Limb (tissue), 2 donors: ENCODE data around the gene RAVER2.
"Not testable (repeated sequence)": the region's sequence is repeated elsewhere in the genome, so short reads cannot be mapped to it uniquely, and the experiment has no call there.

Experiments
- DNase-seq, 2 donors: peaks; one replicate each; pipeline ENCODE4 v3.0.0-alpha.2; 2016; ENCODE audit errors: extremely low spot score in 2 of 2

Gene RAVER2

GRCh38 chr1:64744492-64745180 is at the start of gene RAVER2:
Gene RAVER2 (plus strand): TSS chr1:64745075. CDS start chr1:64745173, 98 bp downstream.
- peak; percentile 81 to 90 for DNase-seq

GRCh38 chr1:64696879-64697278 is 48.0 kb upstream of the RAVER2 start:
- DNase-seq = no peak

- DNase-seq = no peak
Observed at GRCh38 chr1:64699327-64699726, 45.5 kb upstream of the RAVER2 start.

- DNase-seq = no peak
Observed at GRCh38 chr1:64701071-64701470, 43.8 kb upstream of the RAVER2 start.

GRCh38 chr1:64701886-64702285 is 43.0 kb upstream of the RAVER2 start:
- no peak for DNase-seq

- DNase-seq = not testable (repeated sequence)
Observed at GRCh38 chr1:64702670-64703069, 42.2 kb upstream of the RAVER2 start.

- DNase-seq = no peak
Observed at GRCh38 chr1:64703600-64703999, 41.3 kb upstream of the RAVER2 start.

- no peak for DNase-seq
Observed at GRCh38 chr1:64705591-64705990, 39.3 kb upstream of the RAVER2 start.

- DNase-seq = no peak
Observed at GRCh38 chr1:64711266-64711665, 33.6 kb upstream of the RAVER2 start.

GRCh38 chr1:64712049-64712448 is 32.8 kb upstream of the RAVER2 start:
- no peak for DNase-seq

- no peak for DNase-seq
Observed at GRCh38 chr1:64715186-64715585, 29.7 kb upstream of the RAVER2 start.

- no peak for DNase-seq
Observed at GRCh38 chr1:64721135-64721534, 23.7 kb upstream of the RAVER2 start.

GRCh38 chr1:64721576-64722145 is 23.2 kb upstream of the RAVER2 start:
- no peak for DNase-seq

GRCh38 chr1:64727861-64728260 is 17.0 kb upstream of the RAVER2 start:
- DNase-seq = peak in 1 of 2 donors; percentile 15

- no peak for DNase-seq
Observed at GRCh38 chr1:64733581-64734286, 11.1 kb upstream of the RAVER2 start.

GRCh38 chr1:64734287-64734652 is 10.6 kb upstream of the RAVER2 start:
- no peak for DNase-seq

GRCh38 chr1:64740687-64741086 is 4.2 kb upstream of the RAVER2 start:
- not testable (repeated sequence) for DNase-seq

GRCh38 chr1:64743954-64744491 is 852 bp upstream of the RAVER2 start:
- DNase-seq = peak in 1 of 2 donors; percentile 30

GRCh38 chr1:64745181-64745985 is 508 bp downstream of the RAVER2 start:
- peak in 1 of 2 donors; percentile 66 for DNase-seq

- peak in 1 of 2 donors; percentile 46 for DNase-seq
Observed at GRCh38 chr1:64745986-64746940, 1.4 kb downstream of the RAVER2 start.
